Panc1 (cell line): ENCODE results near the gene TCEANC2. TPM values are rescaled to one million over a fixed set of nuclear protein-coding genes. Genes with fewer than 3 reads are reported as not detected.

Source experiments
- ATAC-seq: fragments of 200-7000 bp; cut with Tn5 transposase; 2 replicates; pipeline ENCODE4 v1.9.1; 2020; ENCODE audit warnings: mild to moderate bottlenecking, moderate library complexity
- BruUV-seq: library from RNA; stranded (reverse); fragments of 400-500 nt; replicated peaks from 2 replicates; lab custom pipeline; 2021; lab: Mats Ljungman, UMichigan
- CTCF ChIA-PET: fragments of 300-600 bp; sonication (Branson Sonifier 250); formaldehyde crosslinking; loops from one replicate; lab custom pipeline; 2022; ENCODE audit warnings: antibody characterized with exemption; lab: Charles Lee
- POLR2A ChIA-PET: fragments of 300-600 bp; sonication (Branson Sonifier 250); formaldehyde crosslinking; loops from one replicate; lab custom pipeline; 2022; ENCODE audit warnings: antibody characterized with exemption; lab: Charles Lee
- DNase-seq: peaks from one replicate; pipeline ENCODE4 v3.0.0-alpha.2; 2010; ENCODE audit warnings: low read depth, low spot score
- H3K27ac ChIP-seq: 2 replicates; pipeline ENCODE4 v1.5.1; 2011; ENCODE audit warnings: mild to moderate bottlenecking, low read length, inconsistent platforms
- H3K27me3 ChIP-seq: fragments of 200-500 bp; sonication (Bioruptor generic); 2 replicates; pipeline ENCODE4 v1.6.0; 2014; ENCODE audit warnings: low read length, inconsistent platforms; ENCODE audit not compliant: control insufficient read depth, insufficient read depth
- H3K36me3 ChIP-seq: fragments of 200-500 bp; sonication (Bioruptor generic); 2 replicates; pipeline ENCODE4 v1.5.1; 2014; ENCODE audit warnings: inconsistent platforms, mild to moderate bottlenecking, low read length, moderate library complexity; ENCODE audit not compliant: control insufficient read depth, insufficient read depth
- H3K4me1 ChIP-seq: 2 replicates; pipeline ENCODE4 v1.5.1; 2011; ENCODE audit warnings: inconsistent platforms, mild to moderate bottlenecking, low read length, moderate library complexity; ENCODE audit not compliant: control insufficient read depth, insufficient read depth
- H3K4me3 ChIP-seq, 2 experiments: 2 replicates each; pipeline ENCODE4 v1.5.1; 2011 to 2012; ENCODE audit warnings: low read depth in 2 of 2, low read length in 2 of 2, mild to moderate bottlenecking in 2 of 2, inconsistent platforms in 1 of 2, moderate library complexity in 1 of 2
- H3K9me3 ChIP-seq: fragments of 200-500 bp; sonication (Bioruptor generic); 2 replicates; pipeline ENCODE4 v1.5.1; 2014; ENCODE audit warnings: low read depth, mild to moderate bottlenecking, inconsistent platforms, low read length, moderate library complexity; ENCODE audit not compliant: control insufficient read depth, insufficient read depth
- POLR2AphosphoS5 ChIP-seq: IDR thresholded peaks from 2 replicates; pipeline ENCODE4 v1.6.1; 2012; ENCODE audit warnings: mild to moderate bottlenecking, low read depth, low read length, moderate library complexity
- SIN3A ChIP-seq: IDR thresholded peaks from 2 replicates; pipeline ENCODE4 v1.6.1; 2012; ENCODE audit warnings: low read depth, mild to moderate bottlenecking, low read length, moderate library complexity, borderline replicate concordance; ENCODE audit not compliant: insufficient read depth
- TCF7L2 ChIP-seq: IDR thresholded peaks from 2 replicates; pipeline ENCODE4 v1.6.1; 2011; ENCODE audit warnings: mild to moderate bottlenecking, low read depth, low read length, inconsistent platforms
- in situ Hi-C: cut with HindIII; loops from 2 replicates; pipeline ENCODE4 v1.10.0; 2016; ENCODE audit warnings: low sequenced_read_pairs, low pct_unique_long_range_greater_than_20kb
- intact Hi-C: fragments of 100-400 bp; cut with micrococcal nuclease; formaldehyde crosslinking; loops from one replicate; pipeline ENCODE4 v1.10.0; 2022; ENCODE audit not compliant: unreplicated experiment
- total RNA-seq: library from RNA; stranded (reverse); gene quantifications from one replicate; pipeline ENCODE4 v1.2.1, GENCODE V29; 2021; ENCODE audit not compliant: unreplicated experiment
- TF ChIP-seq, protein P1 (sequence below): fragments of 450-650 bp; IDR thresholded peaks from 2 replicates; pipeline ENCODE4 v1.5.1; 2017; ENCODE audit warnings: mild to moderate bottlenecking
- TF ChIP-seq, protein P2 (sequence below), 2 experiments: IDR thresholded peaks; 2 replicates each; pipeline ENCODE4 v1.6.1; 2011 to 2012; ENCODE audit warnings: low read depth in 2 of 2, control low read depth in 1 of 2, low read length in 1 of 2, mild to moderate bottlenecking in 1 of 2, moderate library complexity in 1 of 2; ENCODE audit not compliant: insufficient read depth in 1 of 2

TCEANC2 gene
- total RNA-seq, 1 experiment from 2014 or later: 5.1 TPM

DNA sequence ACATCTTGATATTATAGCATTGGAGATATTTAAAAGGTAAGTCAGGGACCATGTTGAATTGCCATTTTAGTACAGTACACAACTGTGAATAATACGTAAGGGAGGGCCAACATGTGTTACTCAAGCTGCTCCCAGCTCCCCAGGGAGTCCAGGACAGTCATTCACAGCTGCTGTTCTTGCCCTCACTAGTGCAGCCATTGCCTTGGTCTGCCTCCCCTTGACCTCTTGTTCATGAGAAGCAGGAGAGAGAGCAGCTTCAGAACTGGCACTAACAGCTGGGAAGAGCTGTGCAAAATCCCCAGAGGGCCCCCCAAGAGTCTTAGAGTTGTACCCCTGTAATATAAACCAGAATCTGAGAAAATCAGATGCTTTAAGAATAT, 16.4 kb downstream of the TCEANC2 start:
- ATAC-seq: peak; percentile 78
- no TSS peak for BruUV-seq
- Histone ChIP-seq H3K27me3 (no peaks in the 10 kb centered on the region), H3K4me1 (no peaks in the 10 kb centered on the region), H3K9me3 (no peaks in the 10 kb centered on the region), H3K4me3 (no peak overlapping the region), H3K27ac (no peak overlapping the region), H3K36me3 (no peaks in the 10 kb centered on the region)
- no peak for DNase-seq
- TF ChIP-seq POLR2AphosphoS5 (no peak), TCF7L2 (no peak), SIN3A (no peak)
- TF ChIP-seq, protein P1, sequence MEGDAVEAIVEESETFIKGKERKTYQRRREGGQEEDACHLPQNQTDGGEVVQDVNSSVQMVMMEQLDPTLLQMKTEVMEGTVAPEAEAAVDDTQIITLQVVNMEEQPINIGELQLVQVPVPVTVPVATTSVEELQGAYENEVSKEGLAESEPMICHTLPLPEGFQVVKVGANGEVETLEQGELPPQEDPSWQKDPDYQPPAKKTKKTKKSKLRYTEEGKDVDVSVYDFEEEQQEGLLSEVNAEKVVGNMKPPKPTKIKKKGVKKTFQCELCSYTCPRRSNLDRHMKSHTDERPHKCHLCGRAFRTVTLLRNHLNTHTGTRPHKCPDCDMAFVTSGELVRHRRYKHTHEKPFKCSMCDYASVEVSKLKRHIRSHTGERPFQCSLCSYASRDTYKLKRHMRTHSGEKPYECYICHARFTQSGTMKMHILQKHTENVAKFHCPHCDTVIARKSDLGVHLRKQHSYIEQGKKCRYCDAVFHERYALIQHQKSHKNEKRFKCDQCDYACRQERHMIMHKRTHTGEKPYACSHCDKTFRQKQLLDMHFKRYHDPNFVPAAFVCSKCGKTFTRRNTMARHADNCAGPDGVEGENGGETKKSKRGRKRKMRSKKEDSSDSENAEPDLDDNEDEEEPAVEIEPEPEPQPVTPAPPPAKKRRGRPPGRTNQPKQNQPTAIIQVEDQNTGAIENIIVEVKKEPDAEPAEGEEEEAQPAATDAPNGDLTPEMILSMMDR: no peak; the same call in 1 of the 2 replicates
- TF ChIP-seq, protein P2, sequence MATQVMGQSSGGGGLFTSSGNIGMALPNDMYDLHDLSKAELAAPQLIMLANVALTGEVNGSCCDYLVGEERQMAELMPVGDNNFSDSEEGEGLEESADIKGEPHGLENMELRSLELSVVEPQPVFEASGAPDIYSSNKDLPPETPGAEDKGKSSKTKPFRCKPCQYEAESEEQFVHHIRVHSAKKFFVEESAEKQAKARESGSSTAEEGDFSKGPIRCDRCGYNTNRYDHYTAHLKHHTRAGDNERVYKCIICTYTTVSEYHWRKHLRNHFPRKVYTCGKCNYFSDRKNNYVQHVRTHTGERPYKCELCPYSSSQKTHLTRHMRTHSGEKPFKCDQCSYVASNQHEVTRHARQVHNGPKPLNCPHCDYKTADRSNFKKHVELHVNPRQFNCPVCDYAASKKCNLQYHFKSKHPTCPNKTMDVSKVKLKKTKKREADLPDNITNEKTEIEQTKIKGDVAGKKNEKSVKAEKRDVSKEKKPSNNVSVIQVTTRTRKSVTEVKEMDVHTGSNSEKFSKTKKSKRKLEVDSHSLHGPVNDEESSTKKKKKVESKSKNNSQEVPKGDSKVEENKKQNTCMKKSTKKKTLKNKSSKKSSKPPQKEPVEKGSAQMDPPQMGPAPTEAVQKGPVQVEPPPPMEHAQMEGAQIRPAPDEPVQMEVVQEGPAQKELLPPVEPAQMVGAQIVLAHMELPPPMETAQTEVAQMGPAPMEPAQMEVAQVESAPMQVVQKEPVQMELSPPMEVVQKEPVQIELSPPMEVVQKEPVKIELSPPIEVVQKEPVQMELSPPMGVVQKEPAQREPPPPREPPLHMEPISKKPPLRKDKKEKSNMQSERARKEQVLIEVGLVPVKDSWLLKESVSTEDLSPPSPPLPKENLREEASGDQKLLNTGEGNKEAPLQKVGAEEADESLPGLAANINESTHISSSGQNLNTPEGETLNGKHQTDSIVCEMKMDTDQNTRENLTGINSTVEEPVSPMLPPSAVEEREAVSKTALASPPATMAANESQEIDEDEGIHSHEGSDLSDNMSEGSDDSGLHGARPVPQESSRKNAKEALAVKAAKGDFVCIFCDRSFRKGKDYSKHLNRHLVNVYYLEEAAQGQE (IDR thresholded peaks at IDR 0.05; ENCODE audit: insufficient read depth in 1 of 2, low read depth in 2 of 2, low read length in 1 of 2): no peak
- ChIA-PET POLR2A (no interaction called here), CTCF (interaction anchor here (0.5 to 0.8 kb wide), 2 partner anchors 251 to 420 kb away, joined by 4 read pairs; no protein-coding TSS in a partner anchor)
- in situ Hi-C loops: no loop called here
- intact Hi-C loops: loop anchor here (2.0 kb wide), 1 partner anchor 419 kb away; no protein-coding TSS in a partner anchor

DNA sequence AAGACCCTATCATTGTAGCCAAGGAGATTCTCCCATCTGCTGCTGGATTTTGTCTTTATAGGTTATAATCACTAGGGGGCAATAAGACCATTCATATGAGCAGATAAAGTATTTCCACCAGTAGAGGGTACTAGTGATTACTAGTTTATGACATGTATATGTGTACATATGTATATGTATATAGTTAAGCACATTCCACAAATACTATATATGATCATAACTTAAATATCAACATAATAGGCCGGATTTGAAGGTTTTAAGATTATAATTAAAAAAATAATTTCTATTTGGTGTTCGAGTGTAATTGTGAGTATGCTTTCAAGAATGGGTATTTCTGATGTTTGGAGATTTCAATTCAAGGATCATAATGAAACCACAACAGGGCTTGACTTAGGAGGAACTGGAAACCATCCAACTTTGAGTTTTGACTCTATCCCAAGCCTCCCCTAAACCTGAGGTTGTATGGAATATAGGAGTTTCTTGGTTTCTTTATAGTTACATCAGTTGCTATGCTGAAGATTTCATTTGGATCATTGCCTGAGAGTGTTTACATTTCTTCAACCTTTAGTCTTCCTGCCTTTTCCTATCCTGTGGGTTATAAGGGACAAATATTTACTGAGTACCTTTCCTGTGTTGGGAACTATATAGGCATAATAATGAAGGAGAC, 16.9 kb downstream of the TCEANC2 start:
- ATAC-seq: peak; percentile 96
- no peak for DNase-seq
- ChIA-PET POLR2A (no interaction called here), CTCF (interaction anchor here (0.5 to 0.8 kb wide), 2 partner anchors 251 to 419 kb away, joined by 4 read pairs; no protein-coding TSS in a partner anchor)
- no peak for TF ChIP-seq SIN3A
- TF ChIP-seq, protein P1: peak; percentile 77
- in situ Hi-C loops: no loop called here
- no peaks in the 10 kb centered on the region for H3K27me3 ChIP-seq
- no peaks in the 10 kb centered on the region for H3K36me3 ChIP-seq
- no peaks in the 10 kb centered on the region for H3K9me3 ChIP-seq
- H3K4me1 ChIP-seq: no peaks in the 10 kb centered on the region
- no peak overlapping the region for H3K4me3 ChIP-seq
- intact Hi-C loops: no loop called here
- no peak overlapping the region for H3K27ac ChIP-seq
- BruUV-seq: no TSS peak
